Measurements from ENCODE around the gene RTTN.

The RTTN gene

DNA sequence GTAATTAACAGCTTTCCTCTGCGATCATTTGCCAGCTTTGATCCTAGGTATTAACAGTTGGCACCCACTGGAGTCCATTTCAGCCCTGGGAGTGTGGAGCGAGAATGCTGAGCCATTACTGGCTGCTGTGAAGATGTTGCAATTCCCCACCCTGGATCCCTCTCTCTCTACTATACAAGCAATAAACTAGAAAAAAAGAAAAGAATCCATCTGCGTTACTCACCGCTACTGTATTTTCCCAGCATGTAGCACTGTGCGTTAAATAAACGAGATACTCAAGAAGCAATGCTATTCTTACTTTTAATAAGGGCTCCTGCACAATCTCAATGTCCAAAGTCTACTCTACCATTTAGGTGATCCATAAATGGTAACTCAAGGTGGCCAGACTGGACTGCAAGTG is 8.5 kb downstream of the RTTN start:
- no peak for DNase-seq

- DNase-seq, result peak; percentile 54
Measured at GRCh38 chr18:70195852-70196434, 9.5 kb downstream of the RTTN start.

GRCh38 chr18:70195014-70195614 is 10.4 kb downstream of the RTTN start:
- no peak for DNase-seq

- no peak for DNase-seq
Measured at GRCh38 chr18:70194227-70194890, 11.1 kb downstream of the RTTN start.

DNA sequence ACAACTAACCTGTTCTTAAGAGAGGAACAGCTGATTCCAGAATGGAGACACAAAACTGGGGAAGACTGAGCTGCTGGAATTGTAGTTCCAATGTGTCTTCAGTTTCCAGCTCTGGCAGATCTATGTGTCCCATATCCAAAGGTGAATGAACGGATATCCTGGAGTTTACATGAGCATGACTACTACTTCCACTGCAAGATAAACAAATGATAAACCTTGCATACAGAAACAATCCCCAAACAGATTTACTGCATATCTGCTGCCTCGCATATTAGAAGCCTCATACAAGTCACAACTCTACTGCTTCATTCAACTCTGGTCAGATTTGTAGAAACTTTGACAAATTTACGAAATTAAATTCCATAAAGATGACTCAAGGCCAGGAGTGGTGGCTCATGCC is 15.0 kb downstream of the RTTN start:
- DNase-seq, result no peak

GRCh38 chr18:70188113-70188512 is 17.4 kb downstream of the RTTN start:
- no peak for DNase-seq

- no peak for DNase-seq
Measured at GRCh38 chr18:70183441-70183840, 22.0 kb downstream of the RTTN start.

- DNase-seq, result no peak
Measured at GRCh38 chr18:70182548-70182947, 22.9 kb downstream of the RTTN start.

DNA sequence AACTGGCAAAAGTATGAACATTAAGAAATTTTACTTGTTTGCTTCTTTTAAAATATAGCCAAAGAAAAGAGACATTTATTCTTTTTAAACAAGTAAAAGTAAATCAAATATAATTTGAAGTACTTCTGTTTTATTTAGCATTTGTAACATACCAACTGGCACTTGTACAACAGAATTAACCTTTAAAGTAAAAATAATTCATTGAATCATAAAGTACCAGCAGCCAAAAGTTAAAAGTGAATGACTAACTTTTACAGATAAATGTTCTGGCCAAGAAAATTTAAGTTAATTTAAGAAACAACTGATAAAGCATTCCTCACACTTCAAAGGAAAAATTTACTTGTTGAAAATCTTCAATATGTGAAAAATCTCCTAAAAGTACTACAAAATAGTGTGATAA is 23.8 kb downstream of the RTTN start:
- DNase-seq, result no peak

DNA sequence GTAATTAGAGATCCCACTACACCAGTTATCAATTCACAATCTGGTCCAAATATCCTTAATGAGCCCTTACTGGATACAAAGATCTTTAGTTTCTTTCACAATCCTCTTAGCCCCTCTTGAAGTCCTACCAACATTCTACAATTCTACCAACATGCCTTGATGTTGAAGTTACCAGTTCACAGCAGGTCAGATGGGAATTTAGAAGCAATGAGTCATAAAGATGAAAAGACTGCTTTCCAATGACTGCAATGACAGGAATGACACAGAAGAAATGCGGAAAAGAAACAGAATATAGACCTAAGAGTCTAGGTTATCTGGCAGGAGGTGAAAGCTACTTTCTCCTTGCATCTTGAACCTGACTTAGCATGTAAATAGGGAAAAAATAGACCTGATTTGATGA is 24.5 kb downstream of the RTTN start:
- no peak for DNase-seq

GRCh38 chr18:70176537-70176936 is 28.9 kb downstream of the RTTN start:
- no peak for DNase-seq

DNA sequence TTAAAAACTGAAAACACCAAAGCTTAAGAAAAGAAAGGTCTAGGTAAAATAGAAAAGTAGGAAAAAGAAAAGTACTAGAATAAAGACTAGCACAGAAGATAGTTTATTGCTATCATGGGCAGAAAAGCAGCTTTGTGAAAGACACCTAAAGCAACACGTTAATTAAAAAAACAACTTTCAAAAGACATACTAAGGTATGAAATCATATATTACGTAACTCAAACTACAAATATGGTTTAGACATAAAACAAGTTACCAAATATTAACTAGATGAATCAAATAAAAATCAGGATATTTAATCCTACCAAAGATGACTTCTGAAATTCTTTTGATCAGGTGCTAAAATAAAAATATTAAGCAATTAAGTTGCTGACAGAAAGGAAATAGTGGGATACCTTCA is 30.3 kb downstream of the RTTN start:
- DNase-seq, result no peak

GRCh38 chr18:70172225-70172624 is 33.3 kb downstream of the RTTN start:
- DNase-seq, result no peak

GRCh38 chr18:70169747-70170146 is 35.7 kb downstream of the RTTN start:
- DNase-seq, result no peak

DNA sequence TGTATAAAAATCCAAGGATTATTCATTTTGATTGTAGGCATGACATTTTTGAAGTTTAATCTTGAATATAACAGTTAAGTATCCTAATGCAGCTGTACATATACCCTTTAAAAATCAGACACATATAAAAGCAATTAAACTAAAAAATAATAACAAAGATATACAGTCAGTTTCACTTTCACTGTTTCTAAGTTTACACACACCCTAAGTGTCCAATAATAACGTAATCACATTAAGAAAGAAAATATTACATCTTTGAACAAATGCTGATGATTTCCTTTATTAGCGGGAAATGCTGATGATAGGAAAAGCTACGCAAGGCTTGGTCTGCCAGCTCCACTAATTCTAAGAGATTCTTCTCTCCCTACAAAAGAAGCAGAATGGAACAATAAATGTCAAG is 38.8 kb downstream of the RTTN start:
- no peak for DNase-seq

GRCh38 chr18:70165936-70166335 is 39.6 kb downstream of the RTTN start:
- no peak for DNase-seq

DNA sequence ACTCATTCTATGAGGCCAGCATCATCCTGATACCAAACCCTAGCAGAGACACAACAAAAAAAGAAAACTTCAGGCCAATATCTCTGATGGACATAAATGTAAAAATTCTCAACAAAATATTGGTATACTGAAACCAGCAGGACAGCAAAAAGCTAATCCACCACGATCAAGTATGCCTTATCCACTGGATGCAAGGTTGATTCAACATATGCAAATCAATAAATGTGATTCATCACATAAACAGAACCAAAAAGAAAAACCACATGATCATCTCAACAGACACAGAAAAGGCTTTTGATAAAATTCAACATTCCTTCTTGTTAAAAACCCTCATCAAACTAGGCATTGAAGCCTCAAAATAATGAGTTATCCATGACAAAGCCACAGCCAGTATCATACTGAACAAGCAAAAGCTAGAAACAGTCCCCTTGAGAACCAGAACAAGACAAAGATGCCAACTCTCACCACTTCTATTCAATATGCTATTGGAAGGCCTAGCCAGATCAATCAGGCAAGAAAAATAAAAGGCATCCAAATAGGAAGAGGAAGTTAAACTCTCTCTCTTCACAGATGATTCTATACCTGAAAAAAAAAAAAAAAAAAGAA is 45.3 kb downstream of the RTTN start:
- no peak for DNase-seq

DNA sequence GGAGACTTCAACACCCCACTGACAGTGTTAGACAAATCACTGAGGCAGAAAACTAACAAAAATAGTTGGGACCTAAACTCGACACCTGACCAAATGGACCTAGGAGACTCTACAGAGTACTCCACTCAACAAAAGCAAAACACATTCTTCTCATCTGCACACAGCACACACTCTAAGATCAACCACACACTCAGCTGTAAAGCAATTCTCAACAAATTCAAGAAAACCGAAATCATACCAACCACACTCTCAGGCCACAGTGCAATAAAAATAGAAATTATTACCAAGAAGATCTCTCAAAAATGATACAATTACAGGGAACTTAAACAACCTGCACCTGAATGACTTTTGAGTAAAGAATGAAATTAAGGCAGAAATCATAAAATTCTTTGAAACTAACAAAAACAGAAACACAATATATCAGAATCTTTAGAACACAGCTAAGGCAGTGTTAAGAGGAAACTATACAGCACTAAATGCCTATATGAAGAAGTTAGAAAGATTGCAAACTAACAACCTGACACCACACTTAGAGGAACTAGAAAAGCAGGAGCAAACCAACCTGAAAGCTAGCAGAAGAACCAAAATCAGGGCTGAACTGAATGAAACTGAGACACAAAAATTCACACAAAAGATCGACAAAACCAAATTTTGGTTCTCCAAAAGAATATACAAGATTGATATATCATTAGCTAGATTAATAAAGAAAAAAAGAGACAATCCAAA is 46.3 kb downstream of the RTTN start:
- DNase-seq, result no peak

DNA sequence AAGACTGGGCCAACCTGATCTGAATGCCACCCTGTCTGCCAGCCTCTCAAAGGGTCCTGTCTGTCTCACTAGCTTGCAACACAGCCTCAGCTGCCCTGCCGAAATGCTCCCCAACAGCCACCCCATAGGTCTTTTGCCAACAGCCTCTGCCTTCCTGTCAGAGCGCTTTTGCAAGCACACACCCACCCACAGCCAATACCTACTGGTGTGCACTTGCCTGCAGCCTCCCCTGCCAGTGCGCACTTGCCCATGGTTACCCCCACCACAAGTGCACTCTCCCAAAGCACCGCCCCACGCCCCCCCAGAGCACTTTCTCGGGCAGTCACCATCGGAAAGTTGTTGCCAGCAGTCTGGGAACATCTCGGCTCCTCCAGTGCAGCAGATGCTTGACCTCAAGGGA is 48.6 kb downstream of the RTTN start:
- DNase-seq, result no peak

- DNase-seq, result no peak
Measured at GRCh38 chr18:70154591-70155194, 50.8 kb downstream of the RTTN start.

DNA sequence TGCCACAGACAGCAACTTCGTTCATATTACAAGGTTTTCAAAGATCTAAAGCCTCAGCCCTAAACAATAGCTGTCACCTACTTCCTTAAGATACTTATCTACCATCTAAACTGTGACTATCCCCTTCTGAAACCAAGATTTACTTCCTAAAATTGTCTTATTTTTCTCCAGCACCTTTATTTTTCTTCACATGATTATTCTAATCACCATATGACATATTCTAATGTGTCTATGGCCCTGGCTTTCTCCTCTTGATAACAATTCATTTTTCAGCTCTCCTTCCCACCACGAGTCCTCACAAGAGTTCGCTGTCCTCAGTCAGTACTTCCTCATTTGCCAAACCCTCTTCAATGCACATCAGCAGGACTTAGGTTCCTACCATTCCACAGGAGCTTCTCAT is 53.9 kb downstream of the RTTN start:
- DNase-seq, result no peak

GRCh38 chr18:70149616-70150301 is 55.7 kb downstream of the RTTN start:
- DNase-seq, result no peak

DNA sequence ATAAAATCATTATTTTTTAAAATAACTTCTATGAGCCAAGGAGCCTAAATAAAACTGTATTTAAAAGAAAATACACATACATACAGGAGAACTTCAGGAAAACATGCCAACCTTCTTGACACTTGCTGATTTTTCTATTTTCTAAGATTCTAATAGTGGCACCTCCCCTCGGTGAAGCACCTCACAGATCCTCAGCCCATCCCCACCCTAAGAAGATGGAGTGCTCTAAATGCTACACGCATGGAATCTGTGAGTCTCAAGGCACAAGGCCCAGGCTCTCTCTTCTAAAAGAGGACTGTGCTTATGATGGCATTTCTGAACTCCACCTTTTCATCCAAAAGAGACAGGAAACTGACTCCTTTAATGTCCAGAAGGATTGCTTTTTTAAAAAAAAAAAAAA is 56.3 kb downstream of the RTTN start:
- no peak for DNase-seq

Measured in NCI-H1105 treated with DMSO at 0.1 percent for 48 hours (cell line).